Bronchial epithelial cell (primary cell): ENCODE data around the gene FARP1. TPM values are rescaled to one million over a fixed set of nuclear protein-coding genes. Genes with fewer than 3 reads are reported as not detected.

Experiments
- DNase-seq: peaks from one replicate; pipeline ENCODE4 v3.0.0-alpha.2; 2010; ENCODE audit warnings: low read depth
- FAIRE-seq: peaks from 2 replicates; lab custom pipeline; 2011; peaks lifted over from hg19 to GRCh38; lab: Jason Lieb, UNC
- H3K27me3 ChIP-seq: 2 replicates; pipeline ENCODE4 v1.5.1; 2011; ENCODE audit warnings: low read length; ENCODE audit not compliant: control insufficient read depth, insufficient read depth
- H3K36me3 ChIP-seq: 2 replicates; pipeline ENCODE4 v1.5.1; 2011; ENCODE audit warnings: low read length; ENCODE audit not compliant: control insufficient read depth, insufficient read depth
- H3K4me3 ChIP-seq: 2 replicates; pipeline ENCODE4 v1.5.1; 2011; ENCODE audit warnings: mild to moderate bottlenecking, low read depth, low read length, control low read depth
- total RNA-seq: library from RNA; depleted of rRNA; stranded (reverse); fragments of >200 nt; gene quantifications from 2 replicates; pipeline ENCODE4 v1.2.1, GENCODE V29; 2014
- TF ChIP-seq, protein P1 (sequence below): IDR thresholded peaks from 2 replicates; pipeline ENCODE4 v1.5.1; 2011; ENCODE audit warnings: mild to moderate bottlenecking, moderate library complexity, low read length, control low read depth, inconsistent platforms; ENCODE audit not compliant: insufficient read depth, severe bottlenecking

Gene FARP1
- total RNA-seq, 1 donor from 2014 or later, result 11.1 TPM

DNA sequence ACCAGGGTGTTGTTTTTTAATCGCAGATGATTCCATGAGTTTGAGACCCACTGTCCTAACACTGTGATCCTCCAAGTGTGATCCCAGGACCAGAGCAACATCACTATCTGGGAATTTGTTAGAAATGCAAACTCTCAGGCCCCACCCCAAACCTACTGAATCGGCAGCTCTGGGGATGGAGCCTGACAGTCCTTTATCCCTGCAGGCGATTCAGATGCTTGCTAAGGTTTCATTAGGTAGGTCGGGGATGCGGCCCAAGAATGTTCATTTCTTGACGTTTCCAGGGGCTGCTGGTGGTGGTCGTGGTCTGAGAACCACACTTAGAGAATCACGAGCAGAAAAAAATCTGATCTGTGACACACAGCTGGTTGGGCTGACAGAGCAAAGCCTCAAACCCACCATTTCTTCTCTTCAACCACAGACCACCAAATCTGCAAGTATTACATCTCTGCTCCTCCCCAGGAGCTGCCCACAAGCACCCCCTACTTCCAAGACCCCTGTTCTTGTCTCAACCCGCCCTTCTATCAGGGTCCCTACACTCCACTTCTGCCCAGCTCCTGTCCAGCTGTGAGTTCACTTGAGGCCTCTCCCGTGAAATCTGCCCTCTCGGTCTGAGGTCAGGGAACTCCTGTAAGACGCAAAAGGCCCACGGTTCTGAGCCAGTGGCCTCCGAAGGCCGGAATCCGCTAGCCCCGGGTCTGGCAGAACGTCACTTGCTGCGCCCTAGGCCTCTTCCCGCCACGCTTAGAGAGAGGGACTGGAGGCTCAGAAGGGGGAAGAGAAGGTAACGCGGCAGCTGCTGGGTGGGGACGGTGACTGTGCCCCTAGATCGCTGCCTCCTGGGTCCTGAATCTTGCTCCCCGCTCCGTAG lies 1.1 kb upstream of the FARP1 start:
- no peaks in the 10 kb centered on the region for H3K27me3 ChIP-seq
- FAIRE-seq, result no peak
- H3K4me3 ChIP-seq, result peak overlapping the region; percentile 52
- H3K36me3 ChIP-seq, result no peaks in the 10 kb centered on the region
- no peak for DNase-seq
- TF ChIP-seq, protein P1, sequence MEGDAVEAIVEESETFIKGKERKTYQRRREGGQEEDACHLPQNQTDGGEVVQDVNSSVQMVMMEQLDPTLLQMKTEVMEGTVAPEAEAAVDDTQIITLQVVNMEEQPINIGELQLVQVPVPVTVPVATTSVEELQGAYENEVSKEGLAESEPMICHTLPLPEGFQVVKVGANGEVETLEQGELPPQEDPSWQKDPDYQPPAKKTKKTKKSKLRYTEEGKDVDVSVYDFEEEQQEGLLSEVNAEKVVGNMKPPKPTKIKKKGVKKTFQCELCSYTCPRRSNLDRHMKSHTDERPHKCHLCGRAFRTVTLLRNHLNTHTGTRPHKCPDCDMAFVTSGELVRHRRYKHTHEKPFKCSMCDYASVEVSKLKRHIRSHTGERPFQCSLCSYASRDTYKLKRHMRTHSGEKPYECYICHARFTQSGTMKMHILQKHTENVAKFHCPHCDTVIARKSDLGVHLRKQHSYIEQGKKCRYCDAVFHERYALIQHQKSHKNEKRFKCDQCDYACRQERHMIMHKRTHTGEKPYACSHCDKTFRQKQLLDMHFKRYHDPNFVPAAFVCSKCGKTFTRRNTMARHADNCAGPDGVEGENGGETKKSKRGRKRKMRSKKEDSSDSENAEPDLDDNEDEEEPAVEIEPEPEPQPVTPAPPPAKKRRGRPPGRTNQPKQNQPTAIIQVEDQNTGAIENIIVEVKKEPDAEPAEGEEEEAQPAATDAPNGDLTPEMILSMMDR, result no peak

- no peaks in the 10 kb centered on the region for H3K36me3 ChIP-seq
- H3K27me3 ChIP-seq, result no peaks in the 10 kb centered on the region
- TF ChIP-seq, protein P1, result no peak
- FAIRE-seq (no peak), DNase-seq (no peak)
- peak overlapping the region; percentile 52 for H3K4me3 ChIP-seq
These were observed 261 bp downstream of the FARP1 start for GRCh38 chr13:98143157-98143553.

- TF ChIP-seq, protein P1, result no peak
- Histone ChIP-seq H3K36me3 (no peaks in the 10 kb centered on the region), H3K4me3 (peak overlapping the region; percentile 52), H3K27me3 (no peaks in the 10 kb centered on the region)
- FAIRE-seq (no peak), DNase-seq (no peak)
These were observed 720 bp downstream of the FARP1 start for GRCh38 chr13:98143601-98144026.

DNA sequence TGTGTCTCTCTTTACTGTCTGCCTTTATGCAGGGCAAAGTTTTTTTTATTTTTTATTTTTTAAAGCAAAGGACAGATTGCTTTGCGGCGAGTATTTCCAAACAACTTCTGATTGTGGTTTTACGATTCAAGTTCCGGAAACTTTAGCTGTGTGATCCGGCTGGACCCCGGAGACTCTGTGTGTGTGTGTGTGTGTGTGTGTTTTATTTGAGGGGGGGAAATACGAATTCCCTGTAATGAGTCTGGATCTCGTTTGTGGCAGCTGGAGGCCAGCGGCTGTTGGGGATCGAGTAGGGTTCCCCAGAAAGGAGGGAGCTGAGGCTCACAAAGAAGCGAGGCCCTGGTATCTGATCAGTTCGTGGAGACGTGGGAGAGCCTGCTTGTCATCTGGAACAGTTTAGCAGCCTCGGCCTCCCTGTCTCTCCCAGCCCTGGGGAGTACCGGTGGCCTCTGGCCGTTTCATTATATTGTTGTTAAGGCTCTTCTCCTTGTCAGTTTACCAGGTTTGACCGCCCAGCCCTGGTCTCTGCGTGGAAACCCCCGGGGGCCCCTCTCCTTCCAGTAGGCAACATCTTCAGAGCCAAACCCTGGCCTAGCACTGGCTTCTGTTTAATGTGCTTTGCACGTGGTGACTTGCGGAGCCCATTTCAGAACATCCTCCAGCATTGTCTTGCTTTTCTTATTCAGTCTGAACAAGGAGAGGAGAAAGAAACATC lies 1.3 kb downstream of the FARP1 start:
- TF ChIP-seq, protein P1, result no peak
- FAIRE-seq (no peak), DNase-seq (no peak)
- Histone ChIP-seq H3K4me3 (peak overlapping the region; percentile 52), H3K27me3 (no peaks in the 10 kb centered on the region), H3K36me3 (no peaks in the 10 kb centered on the region)

DNA sequence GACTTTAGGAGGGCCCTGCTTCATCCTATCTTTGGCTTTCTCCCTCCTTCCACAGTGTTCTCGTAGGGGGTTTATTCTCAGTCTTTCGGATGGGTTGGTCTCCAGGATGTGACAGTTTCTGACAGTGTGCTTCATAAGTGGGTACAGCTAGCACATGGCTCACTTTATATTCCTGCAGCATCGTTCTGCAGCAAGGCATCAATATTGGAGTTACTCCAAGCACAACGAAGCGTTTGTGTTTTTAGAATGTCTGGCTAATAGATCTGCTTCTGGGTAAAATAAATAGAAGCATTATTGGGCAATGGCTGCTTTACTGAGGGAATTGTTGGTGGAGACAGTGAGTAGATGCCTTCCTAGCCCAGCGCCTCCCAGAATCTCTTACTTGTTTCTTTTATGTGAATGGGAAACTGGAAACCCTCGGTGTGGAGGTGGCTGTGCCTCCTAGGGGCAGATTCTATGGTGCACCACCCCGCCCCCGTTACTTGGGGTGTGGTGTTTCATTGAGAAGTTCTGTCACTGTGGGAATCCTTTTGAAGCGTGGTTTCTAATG lies 2.0 kb downstream of the FARP1 start:
- peak; percentile 22 for DNase-seq
- FAIRE-seq, result no peak
- TF ChIP-seq, protein P1, result no peak
- Histone ChIP-seq H3K36me3 (no peaks in the 10 kb centered on the region), H3K4me3 (no peak overlapping the region), H3K27me3 (no peaks in the 10 kb centered on the region)
